IPS DF 4.7 (cell line): ENCODE data around the gene PHF19.

Source experiments
- DNase-seq: peaks from one replicate; pipeline ENCODE4 v3.0.0-alpha.2; 2013; ENCODE audit warnings: low spot score; ENCODE audit errors: extremely low read depth

Gene PHF19

DNA sequence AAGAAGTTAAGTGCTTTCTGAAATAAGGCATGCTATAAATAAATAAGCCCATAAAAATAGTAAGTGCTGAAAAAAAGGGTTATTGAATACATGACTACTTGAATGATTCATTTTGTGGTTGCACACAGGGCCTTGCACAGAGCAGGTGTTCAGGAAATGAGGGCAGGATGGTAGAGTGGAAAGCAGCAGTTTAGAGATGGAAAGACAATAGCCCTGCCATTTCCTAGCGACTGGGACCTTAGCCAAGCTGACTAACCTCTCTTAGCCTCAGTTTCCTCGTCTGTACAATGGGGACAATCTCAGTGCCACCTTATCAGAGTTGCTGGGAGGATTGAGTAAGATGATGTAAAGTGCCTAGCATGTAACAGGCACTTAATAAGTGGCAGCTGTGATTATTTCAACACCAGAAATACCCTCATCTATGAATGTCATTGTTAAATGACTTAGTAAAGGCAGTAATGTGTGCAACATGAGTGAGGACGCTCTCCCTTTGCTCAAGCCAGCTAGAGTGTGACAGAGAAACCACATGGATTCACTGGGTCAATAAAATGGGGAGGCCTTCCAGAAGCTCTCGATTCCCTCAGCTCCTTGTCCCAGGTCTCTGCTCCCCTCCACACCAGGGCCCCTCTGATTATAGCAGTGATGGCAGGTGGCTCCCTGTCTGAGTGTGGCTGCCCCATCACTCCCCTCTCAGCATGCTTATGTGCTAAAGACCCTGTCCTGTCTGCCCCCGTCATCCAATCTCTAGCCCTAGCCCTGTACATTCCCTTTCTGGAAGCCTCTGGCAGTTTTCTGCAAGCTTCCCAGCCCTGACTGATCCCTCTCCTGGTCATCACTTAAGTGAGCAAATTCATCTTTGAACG is 16.0 kb upstream of the PHF19 start:
- no peak for DNase-seq

DNA sequence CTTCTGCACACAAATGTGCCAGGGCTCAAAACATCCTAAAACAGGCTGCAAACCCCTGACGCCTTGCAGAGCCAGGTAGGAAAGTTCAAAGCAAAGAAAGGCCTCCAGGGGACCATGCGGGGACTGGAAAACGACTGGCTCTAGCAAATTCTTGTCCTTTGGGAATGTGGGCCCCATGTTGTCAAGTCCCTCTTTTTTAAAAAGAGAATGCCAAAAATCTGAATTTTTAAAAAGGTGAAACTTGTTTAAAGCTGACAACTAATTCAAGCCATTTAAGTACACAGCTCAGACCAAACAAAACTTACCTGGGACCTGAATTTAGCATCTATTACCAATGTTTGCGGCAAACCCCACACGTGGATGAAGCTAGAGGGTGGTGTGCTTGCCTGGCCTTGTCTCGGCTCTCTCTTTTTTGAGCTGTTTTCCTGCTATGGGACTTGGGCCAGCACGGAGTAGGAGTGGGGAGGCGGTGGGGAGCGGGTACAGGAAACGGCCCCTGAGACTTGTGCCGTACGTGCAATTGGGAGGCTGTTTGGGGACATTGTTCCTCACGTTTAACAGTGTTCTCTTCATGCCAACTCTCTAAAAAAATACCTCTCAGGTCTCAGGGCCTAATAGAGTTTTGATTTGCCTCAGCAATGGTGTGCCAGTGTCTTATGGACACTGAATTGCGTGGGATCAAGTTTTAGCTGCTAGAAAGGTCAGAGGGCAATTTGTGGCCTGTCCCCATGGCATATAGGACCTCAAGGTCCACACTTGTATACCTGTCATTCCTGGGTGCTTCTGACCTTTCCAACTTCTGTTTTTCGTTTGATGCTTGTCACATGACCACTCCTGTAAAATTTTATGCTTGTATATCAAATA is 15.1 kb upstream of the PHF19 start:
- no peak for DNase-seq

DNA sequence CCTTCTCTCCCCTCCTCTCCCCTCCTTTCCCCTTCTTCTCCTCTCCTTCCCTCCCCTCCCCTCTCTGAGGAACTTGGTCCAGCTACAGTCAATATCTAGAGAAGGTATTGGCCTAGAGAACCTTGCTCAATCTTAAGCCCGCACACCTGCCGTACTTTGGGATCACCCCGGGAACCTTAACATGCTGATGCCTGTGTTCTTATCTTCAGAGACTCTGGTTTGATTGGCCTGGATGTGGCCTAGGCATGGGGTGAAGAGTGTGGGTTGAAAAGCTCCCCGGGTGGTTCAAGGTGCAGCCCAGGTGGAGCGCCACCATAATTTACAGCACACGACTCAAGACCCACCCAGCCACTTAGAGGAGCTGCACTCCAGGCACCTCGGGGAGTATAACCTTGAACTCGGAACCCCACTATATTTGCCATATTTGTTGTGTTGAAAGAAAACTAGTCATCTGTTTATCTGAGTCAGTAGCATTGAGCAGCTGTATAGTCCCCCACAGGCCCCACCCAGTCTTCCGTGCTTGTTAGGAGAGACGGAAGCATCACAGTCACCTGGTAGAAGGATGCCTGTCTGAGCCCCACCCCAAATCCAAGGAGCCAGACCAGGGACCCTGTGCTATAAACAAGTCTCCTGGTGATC is 14.4 kb upstream of the PHF19 start:
- DNase-seq, result no peak

DNA sequence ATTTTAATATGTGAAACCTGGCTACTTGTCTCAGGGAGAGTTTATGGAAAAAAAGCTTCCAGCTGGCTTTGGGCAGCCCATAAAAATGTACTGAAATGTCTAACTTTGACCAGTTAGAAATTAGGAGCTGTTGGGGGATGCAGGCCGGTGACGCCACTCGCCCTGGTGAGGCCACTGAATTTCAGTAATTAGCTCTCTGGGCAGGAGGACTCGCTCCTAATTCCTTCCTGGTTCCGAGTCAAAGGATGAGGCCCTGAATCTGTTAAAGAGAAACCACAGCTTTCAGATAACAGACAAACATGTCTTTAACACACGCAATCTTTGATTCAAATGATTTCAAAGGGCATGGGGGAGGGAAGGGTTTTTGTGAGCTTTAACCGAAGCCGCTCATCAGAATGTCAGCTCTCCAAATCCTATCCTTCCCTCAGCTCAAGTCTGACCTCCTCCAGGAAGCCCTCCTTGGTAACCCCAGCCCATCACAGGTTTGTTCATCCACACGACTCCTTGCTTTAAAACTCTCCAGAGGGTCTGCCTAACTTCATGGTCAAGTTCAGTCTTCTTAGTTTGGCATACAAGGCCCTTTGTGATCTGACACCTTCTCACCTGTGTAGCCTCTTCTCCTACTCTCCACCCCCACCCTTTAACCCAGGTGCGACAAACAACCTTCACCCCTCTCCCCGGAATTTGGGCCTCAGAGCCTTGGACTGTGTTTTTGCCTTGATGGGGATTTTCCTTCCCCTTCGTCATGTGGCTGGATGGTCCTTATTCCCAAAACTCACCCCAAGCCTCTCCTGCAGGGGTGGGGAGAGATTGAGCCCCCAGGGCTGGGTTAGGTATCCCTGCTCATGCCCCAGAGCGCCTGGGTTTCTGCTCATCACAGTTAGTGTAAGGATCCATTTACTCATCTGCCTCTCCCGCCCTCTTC is 13.6 kb upstream of the PHF19 start:
- DNase-seq, result no peak

DNA sequence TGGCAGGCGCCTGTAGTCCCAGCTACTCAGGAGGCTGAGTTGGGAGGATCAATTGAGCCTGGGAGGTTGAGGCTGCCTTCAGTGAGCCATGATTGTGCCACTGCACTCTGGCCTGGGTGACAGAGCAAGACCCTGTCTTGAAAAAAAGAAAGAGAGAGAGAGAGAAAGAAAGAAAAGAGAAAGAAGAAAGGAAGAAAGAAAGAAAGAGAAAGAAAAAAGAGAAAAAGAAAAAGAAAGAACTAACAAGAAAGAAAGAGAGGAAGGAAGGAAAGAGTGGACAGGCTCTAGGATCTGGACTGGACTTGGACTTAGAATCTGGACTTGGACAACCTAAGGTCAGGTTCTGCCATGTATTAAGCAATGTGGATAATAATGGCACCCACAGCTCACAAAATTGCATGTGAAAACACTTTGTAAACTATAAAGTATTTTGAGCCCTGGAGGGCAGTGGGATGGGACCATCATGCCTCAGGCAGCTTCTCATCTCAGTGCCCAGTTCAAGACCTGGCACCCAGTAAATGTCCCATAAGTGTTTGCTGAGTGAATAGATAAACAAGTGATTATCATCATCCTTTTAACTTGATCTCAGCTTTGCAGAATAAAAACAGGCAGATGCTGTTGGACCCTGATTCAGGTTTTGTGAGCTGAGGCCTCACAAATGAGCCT is 12.8 kb upstream of the PHF19 start:
- no peak for DNase-seq

DNA sequence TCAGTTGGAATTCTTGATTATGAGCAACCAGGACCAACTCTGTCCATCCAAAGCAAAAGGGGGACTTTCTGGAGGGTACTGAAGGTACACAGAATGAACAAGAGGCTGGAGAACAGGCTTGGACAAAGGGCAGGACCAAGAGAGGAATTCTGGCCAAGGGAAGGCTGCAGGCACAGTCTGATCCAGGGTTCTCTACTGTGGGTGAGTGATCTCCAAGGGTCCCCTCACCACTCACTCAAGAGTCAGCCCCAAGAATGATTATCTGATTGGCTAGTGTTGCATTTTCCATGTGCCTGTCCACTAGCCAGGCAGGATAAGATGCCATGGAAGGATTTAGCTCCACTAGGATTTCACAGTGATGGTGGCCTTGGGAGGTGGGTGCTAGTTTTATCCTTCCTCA is 11.6 kb upstream of the PHF19 start:
- no peak for DNase-seq

DNA sequence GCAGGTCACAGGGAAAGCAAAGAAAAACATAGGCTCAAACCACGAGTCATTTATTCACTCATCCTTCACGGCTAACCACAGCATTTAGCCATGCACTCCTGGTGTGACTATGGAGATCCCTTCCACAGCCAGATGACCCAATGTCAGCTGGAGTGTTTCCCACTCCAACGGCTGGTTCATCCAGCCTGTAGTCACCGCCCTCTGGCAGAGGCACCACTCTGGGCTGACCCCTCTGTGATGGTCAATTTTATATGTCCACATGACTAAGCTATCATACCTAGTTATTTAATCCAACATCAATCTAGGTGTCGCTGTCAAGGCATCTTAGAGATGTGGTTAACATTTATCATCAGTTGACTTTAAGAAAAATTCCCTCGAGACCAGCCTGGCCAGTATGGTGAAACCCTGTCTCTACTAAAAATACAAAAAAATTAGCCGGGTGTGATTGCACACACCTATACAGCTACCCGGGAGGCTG is 9.5 kb upstream of the PHF19 start:
- no peak for DNase-seq

DNA sequence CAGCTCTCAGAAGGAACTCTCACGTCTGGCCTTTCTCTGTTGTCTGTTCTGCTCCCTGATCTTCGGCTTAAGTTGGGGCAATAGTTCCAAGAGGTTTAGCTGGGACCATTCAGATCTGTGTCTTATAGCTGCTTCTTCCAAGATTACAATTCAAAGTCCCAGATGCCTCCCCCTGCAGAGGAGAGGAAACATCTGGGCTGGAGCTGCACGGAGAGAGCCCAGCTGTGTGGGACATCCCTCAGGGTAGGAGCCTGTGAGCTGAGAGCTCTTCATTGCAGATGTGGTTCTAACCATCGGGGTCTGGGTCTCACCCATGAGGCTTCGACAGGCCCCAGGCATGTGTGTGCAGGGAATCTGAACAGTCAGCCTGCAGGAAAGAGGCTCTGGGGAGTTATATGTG is 9.0 kb upstream of the PHF19 start:
- DNase-seq, result no peak

DNA sequence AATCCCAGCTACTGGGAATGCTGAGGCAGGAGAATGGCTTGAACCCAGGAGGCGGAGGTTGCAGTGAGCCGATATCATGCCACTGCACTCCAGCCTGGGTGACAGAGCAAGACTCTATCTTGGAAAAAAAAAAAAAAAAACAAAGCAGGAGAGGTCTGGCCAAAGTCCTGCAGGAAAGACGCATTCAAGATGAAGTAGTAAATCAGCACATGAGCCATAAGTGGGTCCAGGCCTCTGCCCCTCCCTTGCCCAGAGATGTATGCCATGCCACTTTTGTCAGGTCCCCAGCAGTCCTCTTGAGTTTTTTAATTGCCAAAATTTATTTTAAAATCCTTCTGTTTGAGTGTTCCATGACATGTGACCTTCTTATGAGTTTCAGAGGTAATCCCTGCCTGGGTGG is 8.5 kb upstream of the PHF19 start:
- DNase-seq, result no peak

DNA sequence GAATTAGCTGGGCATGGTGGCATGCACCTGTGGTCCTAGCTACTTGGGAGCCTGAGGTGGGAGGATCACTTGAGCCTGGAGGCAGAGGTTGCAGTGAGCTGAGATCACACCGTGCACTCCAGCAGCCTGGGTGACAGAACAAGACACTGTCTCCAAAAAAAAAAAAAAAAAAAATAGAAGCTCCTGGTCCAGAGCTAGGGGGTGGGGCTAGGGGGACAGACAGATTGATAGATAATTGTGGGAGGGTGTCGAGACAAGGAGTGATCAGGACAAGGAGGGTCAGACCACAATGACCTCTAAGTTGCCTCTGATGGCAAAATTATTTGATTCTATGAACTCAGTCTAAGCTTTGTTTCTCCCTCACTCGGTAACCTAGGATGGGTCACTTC is 6.6 kb upstream of the PHF19 start:
- DNase-seq, result no peak

DNA sequence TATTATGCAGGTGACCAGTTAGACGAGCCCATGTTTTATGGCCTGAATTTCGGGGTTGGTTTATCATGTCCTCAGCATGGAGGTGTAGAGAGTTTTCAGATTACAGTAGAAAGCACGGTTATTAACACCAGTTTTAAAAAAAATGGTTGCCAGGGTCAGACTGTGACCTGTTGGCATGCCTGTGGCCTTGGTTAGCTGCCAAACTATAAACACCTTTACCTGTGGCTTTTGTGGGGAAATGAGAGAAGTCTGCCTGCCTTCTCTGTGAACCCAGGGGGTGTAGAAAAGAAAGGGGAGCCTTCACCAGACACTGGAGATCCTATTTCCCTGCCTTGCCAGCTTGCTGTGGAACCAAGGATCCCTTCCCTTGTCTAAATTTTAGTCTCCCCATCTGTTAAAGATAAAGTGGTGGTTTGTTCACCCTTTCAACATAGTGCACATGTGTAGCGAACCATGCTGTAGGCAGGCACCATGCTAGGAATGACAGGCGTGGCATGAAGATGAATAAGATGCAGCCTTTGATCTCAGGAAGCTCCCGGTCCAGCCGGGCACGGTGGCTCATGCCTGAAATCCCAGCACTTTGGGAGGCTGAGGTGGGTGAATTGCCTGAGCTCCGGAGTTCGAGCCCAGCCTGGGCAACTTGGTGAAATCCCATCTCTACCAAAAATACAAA is 6.1 kb upstream of the PHF19 start:
- DNase-seq, result no peak

DNA sequence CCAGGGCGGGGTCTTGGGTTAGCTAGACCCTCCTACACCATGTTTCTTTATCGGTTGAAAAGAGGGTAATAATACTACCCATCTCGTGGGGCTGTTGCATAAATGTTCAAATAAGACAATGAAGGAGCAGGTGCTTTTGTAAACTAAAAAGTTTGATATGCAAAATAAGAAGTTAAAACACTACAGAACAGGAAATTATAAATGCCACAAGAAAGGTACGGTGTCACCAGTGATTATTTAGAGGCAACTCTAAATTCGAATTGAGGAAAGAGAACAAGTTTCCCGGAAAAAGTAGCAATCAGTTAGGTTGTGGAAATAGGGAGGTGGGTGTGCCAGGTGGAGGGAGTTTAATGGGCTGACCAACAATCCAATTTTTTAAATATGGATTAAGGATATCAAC is 2.5 kb upstream of the PHF19 start:
- DNase-seq, result no peak

DNA sequence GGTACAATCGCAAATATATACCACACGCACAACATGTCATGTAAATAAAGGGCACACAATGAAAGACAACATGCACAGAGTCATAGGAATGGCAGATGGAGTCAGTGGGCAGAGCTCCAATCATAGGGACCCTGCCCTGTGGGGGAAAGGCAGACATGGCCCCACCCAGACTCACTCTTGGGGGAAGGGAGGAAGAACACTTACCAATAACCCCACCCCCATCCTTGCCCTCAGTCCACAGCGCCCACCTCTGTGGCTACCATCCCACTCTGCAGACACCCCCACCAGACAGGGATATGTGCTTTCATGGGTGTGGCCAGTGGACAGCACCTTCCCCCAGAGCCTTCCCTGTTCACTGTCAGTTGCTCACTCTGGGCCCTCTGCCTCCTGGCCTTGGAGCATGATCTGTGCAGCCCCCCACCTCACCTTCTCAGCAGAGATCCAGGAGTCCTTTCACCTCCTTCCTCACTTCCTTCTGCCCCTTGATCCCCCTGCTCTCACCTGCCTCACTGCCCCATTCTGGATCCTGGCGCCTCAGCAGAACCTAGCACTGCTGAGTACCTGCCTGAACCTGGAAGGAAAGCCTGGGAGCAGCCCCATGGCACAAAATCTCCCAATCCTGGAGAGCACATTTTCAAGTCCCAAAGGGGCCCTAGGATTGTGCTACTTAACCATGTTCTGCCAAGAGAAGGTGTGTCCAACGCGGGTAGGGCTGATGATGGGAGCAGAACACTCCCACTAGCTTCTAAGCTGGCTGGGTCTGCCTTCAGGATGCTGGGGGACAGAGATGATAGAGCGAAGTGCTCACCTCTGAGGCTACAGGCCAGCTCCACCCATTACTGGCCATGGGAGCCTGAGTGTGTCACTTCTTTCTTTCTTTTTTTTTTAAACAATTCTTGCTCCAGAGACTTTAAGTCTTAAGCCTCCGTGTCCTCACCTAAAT is 1.5 kb upstream of the PHF19 start:
- no peak for DNase-seq

DNA sequence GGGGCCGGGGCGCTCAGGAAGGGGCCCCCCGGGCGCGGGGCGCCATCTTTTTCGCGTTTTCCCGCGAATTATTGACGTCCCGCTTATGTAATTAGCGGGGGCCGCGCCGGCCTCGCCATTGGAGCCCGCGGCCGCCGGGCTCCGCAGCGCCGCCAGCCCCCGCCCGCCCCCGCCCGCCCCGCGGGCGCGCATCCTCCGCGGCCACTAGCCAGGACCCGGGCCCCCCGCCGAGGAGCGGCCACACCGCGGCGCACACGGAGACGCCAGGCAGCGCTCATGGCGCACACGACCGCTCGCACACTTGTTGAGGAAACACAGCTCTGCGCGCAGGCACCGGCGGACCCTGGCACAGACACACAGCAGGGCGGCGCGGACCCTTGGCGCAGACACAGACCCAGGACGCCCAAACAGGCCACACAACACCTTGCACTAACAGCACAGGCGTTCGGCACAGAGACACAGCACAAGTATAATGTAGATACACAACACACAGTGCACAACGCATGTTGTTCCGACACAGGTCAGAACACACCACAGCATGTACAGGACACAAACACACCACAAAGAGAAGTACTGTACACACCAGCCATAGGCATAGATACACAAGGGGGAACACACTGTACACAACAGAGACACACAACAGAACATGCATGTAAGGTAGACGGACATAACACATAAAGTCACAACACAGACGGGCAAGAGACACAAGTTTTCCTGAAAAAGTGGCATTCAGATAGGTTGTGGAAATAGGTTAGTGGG is 467 bp upstream of the PHF19 start:
- DNase-seq, result no peak

DNA sequence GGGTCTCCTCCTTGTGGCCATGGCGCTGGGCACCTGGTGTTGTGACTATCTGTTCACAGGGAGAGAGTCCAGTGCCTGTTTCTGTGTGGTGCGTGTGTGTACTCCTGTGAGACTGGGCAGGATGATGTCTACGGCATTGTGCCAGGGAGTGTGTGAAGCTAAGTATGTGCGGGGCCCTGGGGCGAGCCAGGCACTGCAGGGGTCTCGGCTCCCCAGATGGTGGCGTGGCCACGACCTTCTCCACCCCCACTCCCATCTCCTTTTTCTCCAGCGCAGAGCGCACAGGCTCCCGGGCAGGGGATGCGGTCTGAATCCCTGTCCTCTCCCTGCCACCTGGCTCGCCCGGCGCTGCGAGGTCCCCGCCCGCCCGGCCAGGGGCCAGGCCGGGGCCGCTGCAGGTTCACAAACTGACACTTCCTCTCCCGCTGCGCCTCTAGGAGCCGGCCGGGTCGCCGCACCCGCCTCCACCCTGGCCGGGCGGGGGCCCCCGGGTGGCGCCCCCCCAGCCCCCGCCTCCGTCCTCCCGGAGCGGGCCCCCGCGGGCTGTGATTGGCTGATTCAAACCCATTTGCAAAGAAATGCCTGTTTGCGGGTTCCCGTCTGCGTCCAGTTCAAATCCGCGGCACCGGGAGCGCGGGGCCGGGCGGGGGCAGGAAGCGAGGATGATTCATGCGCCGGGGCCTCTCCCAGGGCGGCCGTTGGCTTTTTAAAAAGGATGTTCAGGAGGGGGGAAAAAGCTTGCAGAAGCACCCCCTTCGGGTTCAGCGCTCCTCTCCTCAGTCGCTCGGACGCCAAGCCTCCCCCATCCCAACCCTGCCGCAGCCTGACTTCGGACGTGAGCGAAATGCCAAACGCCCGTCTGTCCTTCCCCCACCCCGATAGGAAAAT is 790 bp downstream of the PHF19 start:
- no peak for DNase-seq

DNA sequence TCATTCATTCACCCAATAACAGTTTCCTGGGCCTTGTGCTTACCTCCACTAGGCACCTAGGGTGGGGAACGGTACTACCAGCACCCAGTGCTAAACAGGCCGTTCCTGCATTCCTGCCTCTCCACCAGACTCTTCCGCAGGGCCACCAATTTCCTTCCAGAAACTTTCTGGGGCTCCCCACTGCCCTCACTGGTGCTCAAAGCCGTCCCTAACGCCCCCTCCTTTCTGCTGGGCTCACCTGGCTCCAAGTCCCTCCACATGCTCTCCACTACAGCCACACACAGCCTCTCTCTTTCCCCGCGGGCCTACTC is 1.4 kb downstream of the PHF19 start:
- DNase-seq, result no peak

DNA sequence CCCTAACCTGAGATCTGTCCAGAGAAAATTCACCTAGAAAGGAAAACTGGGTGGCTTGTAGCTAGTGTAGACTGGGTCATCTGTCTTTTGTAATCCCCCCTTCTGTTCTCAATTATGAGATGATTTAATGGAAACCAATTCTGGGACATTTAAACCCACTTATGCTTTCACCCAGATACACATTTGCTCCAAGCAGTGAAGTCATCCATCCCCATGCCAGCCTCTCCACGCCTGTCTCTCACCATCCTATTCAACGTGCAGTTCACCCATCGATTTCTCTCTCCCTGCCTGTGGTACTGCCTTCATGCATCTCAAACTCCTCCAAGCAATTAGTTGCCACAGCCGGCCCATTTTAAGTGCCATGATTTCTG is 1.8 kb downstream of the PHF19 start:
- no peak for DNase-seq
